Endothelial cell of umbilical vein (primary cell): ENCODE measurements around the gene SLC18A3. TPM values are rescaled to one million over a fixed set of nuclear protein-coding genes. Genes with fewer than 3 reads are reported as not detected.

Source experiments
- BruUV-seq: library from RNA; stranded (reverse); fragments of 400-500 nt; replicated peaks from 2 replicates; lab custom pipeline; 2021; lab: Mats Ljungman, UMichigan
- CTCF ChIA-PET: fragments of 300-600, 350-600 bp; sonication (Branson Sonifier 250); formaldehyde crosslinking; loops from one replicate; lab custom pipeline; 2021; ENCODE audit warnings: antibody characterized with exemption, inconsistent platforms; lab: Charles Lee
- POLR2A ChIA-PET: fragments of 300-600, 350-600 bp; sonication (Branson Sonifier 250); formaldehyde crosslinking; loops from one replicate; lab custom pipeline; 2021; ENCODE audit warnings: antibody characterized with exemption, inconsistent platforms; lab: Charles Lee
- DNase-seq: peaks from one replicate; pipeline ENCODE4 v3.0.0-alpha.2; 2011; ENCODE audit warnings: low read depth, low spot score
- FAIRE-seq: peaks from 2 replicates; lab custom pipeline; 2011; peaks lifted over from hg19 to GRCh38; lab: Jason Lieb, UNC
- H2AFZ ChIP-seq: 2 replicates; pipeline ENCODE4 v1.6.0; 2012; ENCODE audit warnings: low read depth, low read length, control low read depth, inconsistent platforms
- H3K27ac ChIP-seq: 2 replicates; pipeline ENCODE4 v1.5.1; 2011; ENCODE audit warnings: low read depth, mild to moderate bottlenecking, control low read depth, low read length, moderate library complexity; ENCODE audit not compliant: insufficient read depth
- H3K27me3 ChIP-seq, 2 experiments: 2 replicates each; pipeline versions ENCODE4 v1.6.0 to v1.6.1; 2011; ENCODE audit warnings: low read length in 2 of 2, mixed read lengths in 1 of 2; ENCODE audit not compliant: control insufficient read depth in 2 of 2, insufficient read depth in 2 of 2
- H3K36me3 ChIP-seq, 2 experiments: 2 replicates in 1 of 2; 3 replicates in 1 of 2; pipeline ENCODE4 v1.5.1; 2011; ENCODE audit warnings: low read length in 2 of 2, mild to moderate bottlenecking in 1 of 2, moderate library complexity in 1 of 2; ENCODE audit not compliant: control insufficient read depth in 2 of 2, insufficient read depth in 2 of 2; ENCODE audit errors: extremely low read depth in 1 of 2
- H3K4me1 ChIP-seq: 3 replicates; pipeline ENCODE4 v1.5.1; 2011; ENCODE audit warnings: mild to moderate bottlenecking, low read length; ENCODE audit not compliant: control insufficient read depth, insufficient read depth; ENCODE audit errors: extremely low read depth
- H3K4me2 ChIP-seq: 2 replicates; pipeline ENCODE4 v1.6.1; 2011; ENCODE audit warnings: low read length, control low read depth, mixed read lengths; ENCODE audit not compliant: insufficient read depth
- H3K4me3 ChIP-seq, 3 experiments: fragments of 200-600 bp in 1 of 3; sonication (generic), shearing (Covaris generic) in 1 of 3; replicated peaks in 1 of 3; 2 replicates each; pipeline ENCODE4 v1.5.1; 2011 to 2016; ENCODE audit warnings: control low read depth in 3 of 3, low read length in 3 of 3, mild to moderate bottlenecking in 2 of 3, inconsistent platforms in 1 of 3, low read depth in 1 of 3, moderate library complexity in 1 of 3; ENCODE audit not compliant: insufficient read depth in 1 of 3
- H3K79me2 ChIP-seq: 2 replicates; pipeline ENCODE4 v1.6.0; 2012; ENCODE audit warnings: low read length, inconsistent platforms; ENCODE audit not compliant: control insufficient read depth, insufficient read depth
- H3K9ac ChIP-seq: replicated peaks from 2 replicates; pipeline ENCODE3; 2011; ENCODE audit warnings: low read length, control low read depth; ENCODE audit not compliant: insufficient read depth; ENCODE audit errors: extremely low read depth
- H3K9me1 ChIP-seq: replicated peaks from 3 replicates; pipeline ENCODE4 v1.6.0; 2011; ENCODE audit warnings: mild to moderate bottlenecking, low read length; ENCODE audit not compliant: control insufficient read depth, insufficient read depth; ENCODE audit errors: extremely low read depth
- H3K9me3 ChIP-seq: replicated peaks from 2 replicates; pipeline ENCODE4 v1.5.1; 2012; ENCODE audit warnings: low read length, inconsistent platforms; ENCODE audit not compliant: control insufficient read depth, insufficient read depth
- H4K20me1 ChIP-seq: replicated peaks from 2 replicates; pipeline ENCODE3; 2011; ENCODE audit warnings: mild to moderate bottlenecking, low read length; ENCODE audit not compliant: control insufficient read depth, insufficient read depth; ENCODE audit errors: extremely low read depth
- EZH2 ChIP-seq: IDR thresholded peaks from 2 replicates; pipeline ENCODE4 v1.6.1; 2012; ENCODE audit warnings: borderline replicate concordance, low read depth, mild to moderate bottlenecking, moderate library complexity, low read length, inconsistent platforms; ENCODE audit not compliant: severe bottlenecking
- FOS ChIP-seq: IDR thresholded peaks from 2 replicates; pipeline ENCODE4 v1.6.1; 2011; ENCODE audit warnings: mild to moderate bottlenecking, low read length, moderate library complexity, borderline replicate concordance; ENCODE audit not compliant: insufficient read depth
- GATA2 ChIP-seq: IDR thresholded peaks from 2 replicates; pipeline ENCODE4 v1.7.0; 2011; ENCODE audit warnings: low read depth, mild to moderate bottlenecking, moderate library complexity, mixed read lengths, low read length; ENCODE audit not compliant: insufficient read length, insufficient read depth
- JUN ChIP-seq: IDR thresholded peaks from 2 replicates; pipeline ENCODE4 v1.6.1; 2011; ENCODE audit warnings: borderline replicate concordance, low read depth; ENCODE audit not compliant: insufficient read length, insufficient read depth
- MYC ChIP-seq: IDR thresholded peaks from one replicate; pipeline ENCODE4 v1.6.1; 2011; ENCODE audit warnings: mild to moderate bottlenecking, low read depth, low read length
- POLR2A ChIP-seq: IDR thresholded peaks from 2 replicates; pipeline ENCODE4 v1.6.1; 2012; ENCODE audit warnings: low read depth, mild to moderate bottlenecking, control low read depth, low read length
- POLR2AphosphoS5 ChIP-seq: IDR thresholded peaks from 2 replicates; pipeline ENCODE4 v1.6.1; 2012; ENCODE audit warnings: low read depth, mild to moderate bottlenecking, control low read depth, low read length, moderate library complexity; ENCODE audit not compliant: insufficient read depth
- dilution Hi-C: fragments of 300-500 bp; cut with MboI; formaldehyde crosslinking; loops from one replicate; pipeline ENCODE4 v1.15.0; 2019; ENCODE audit warnings: low sequenced_read_pairs; ENCODE audit not compliant: extremely low pct_ligation_motif_present
- intact Hi-C: fragments of 100-400 bp; cut with micrococcal nuclease; formaldehyde crosslinking; loops from one replicate; pipeline ENCODE4 v1.10.0; 2022
- polyA plus RNA-seq, 4 experiments: library from polyadenylated mRNA; depleted of rRNA in 3 of 4; stranded (reverse) in 3 of 4; unstranded in 1 of 4; fragments of >200 nt; gene quantifications; 2 replicates each; pipeline versions ENCODE4 v1.2.1 to v1.2.3, GENCODE V29; 2011 to 2012; ENCODE audit warnings: missing spikeins in 1 of 4
- total RNA-seq: library from RNA; stranded (reverse); gene quantifications from 2 replicates; pipeline ENCODE4 v1.2.3, GENCODE V29; 2021
- TF ChIP-seq, protein P1 (sequence below): IDR thresholded peaks from 2 replicates; pipeline ENCODE4 v1.6.1; 2011; ENCODE audit not compliant: insufficient read depth, insufficient read length
- TF ChIP-seq, protein P2 (sequence below), 2 donors: IDR thresholded peaks; 1 replicate in 1 of 2; 2 replicates in 1 of 2; pipeline ENCODE4 v1.5.1; 2011; ENCODE audit warnings: low read length in 2 of 2, mild to moderate bottlenecking in 2 of 2, moderate library complexity in 2 of 2, control low read depth in 1 of 2, inconsistent platforms in 1 of 2, low read depth in 1 of 2; ENCODE audit not compliant: insufficient read depth in 1 of 2; ENCODE audit errors: extremely low read depth in 1 of 2

Gene SLC18A3
- total and polyA plus RNA-seq, 2 donors (not counting 3 experiments of a cell fraction or from before 2014, with no cell fraction given): not detected

DNA sequence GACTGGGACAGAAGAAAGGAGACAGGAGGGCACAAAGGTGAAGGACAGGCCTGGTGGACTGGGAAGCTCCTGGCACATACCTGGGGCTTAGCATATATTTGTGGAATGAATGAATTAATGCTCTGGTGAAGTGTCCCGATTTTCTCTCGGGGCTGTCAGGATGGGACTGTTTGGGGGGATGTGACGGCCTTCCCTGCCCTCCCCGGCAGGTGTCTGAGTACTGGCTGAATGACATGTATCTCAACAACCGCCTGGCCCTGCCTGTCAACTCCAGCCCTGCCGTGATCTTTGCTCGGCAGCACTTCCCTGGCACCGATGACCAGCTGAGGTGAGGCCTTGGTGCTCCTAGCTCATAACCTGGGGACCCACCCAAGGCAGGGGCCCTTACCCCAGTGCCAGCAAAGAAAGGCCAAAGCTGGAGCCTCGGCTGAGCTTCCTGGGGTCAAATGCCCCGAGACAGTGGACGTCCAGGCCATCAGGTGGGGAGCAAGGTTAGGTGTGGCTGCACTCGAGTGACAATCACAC lies 10.2 kb downstream of the SLC18A3 start:
- Histone ChIP-seq H3K9ac (no peak overlapping the region), H3K27me3 (peaks cover 12% of the 10 kb centered on the region in 2 experiments), H3K4me1 (no peaks in the 10 kb centered on the region), H3K36me3 (no peaks in the 10 kb centered on the region), H3K9me1 (no peaks in the 10 kb centered on the region), H3K79me2 (no peaks in the 10 kb centered on the region), H2AFZ (no peak overlapping the region), H3K27ac (no peak overlapping the region), H3K4me3 (no peak overlapping the region), H3K9me3 (no peaks in the 10 kb centered on the region), H3K4me2 (no peak overlapping the region), H4K20me1 (no peaks in the 10 kb centered on the region)
- CTCF ChIA-PET: no interaction called here
- POLR2A ChIA-PET: interaction anchor here (0.6 kb wide), 1 partner anchor 425 kb away, joined by 5 read pairs; no protein-coding TSS in a partner anchor
- no TSS peak for BruUV-seq
- TF ChIP-seq, protein P1, sequence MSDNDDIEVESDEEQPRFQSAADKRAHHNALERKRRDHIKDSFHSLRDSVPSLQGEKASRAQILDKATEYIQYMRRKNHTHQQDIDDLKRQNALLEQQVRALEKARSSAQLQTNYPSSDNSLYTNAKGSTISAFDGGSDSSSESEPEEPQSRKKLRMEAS: no peak
- no peak for TF ChIP-seq FOS
- no peak for TF ChIP-seq POLR2AphosphoS5
- TF ChIP-seq, protein P2, sequence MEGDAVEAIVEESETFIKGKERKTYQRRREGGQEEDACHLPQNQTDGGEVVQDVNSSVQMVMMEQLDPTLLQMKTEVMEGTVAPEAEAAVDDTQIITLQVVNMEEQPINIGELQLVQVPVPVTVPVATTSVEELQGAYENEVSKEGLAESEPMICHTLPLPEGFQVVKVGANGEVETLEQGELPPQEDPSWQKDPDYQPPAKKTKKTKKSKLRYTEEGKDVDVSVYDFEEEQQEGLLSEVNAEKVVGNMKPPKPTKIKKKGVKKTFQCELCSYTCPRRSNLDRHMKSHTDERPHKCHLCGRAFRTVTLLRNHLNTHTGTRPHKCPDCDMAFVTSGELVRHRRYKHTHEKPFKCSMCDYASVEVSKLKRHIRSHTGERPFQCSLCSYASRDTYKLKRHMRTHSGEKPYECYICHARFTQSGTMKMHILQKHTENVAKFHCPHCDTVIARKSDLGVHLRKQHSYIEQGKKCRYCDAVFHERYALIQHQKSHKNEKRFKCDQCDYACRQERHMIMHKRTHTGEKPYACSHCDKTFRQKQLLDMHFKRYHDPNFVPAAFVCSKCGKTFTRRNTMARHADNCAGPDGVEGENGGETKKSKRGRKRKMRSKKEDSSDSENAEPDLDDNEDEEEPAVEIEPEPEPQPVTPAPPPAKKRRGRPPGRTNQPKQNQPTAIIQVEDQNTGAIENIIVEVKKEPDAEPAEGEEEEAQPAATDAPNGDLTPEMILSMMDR (IDR thresholded peaks at IDR 0.05; ENCODE audit: extremely low read depth in 1 of 2, insufficient read depth in 1 of 2, low read depth in 1 of 2, low read length in 2 of 2): no peak
- no peak for TF ChIP-seq GATA2
- TF ChIP-seq JUN: no peak
- TF ChIP-seq POLR2A: no peak
- no peak for TF ChIP-seq MYC
- TF ChIP-seq EZH2: no peak
- FAIRE-seq (no peak), DNase-seq (no peak)
- dilution Hi-C loops: no loop called here
- intact Hi-C loops: no loop called here
